GM18951 (cell line): ENCODE measurements around the gene SLC15A1.
"Not testable (repeated sequence)": the region's sequence is repeated elsewhere in the genome, so short reads cannot be mapped to it uniquely, and the experiment has no call there.

Experiments
- POLR2A ChIP-seq: IDR thresholded peaks from 4 replicates; pipeline ENCODE4 v1.6.1; 2011; ENCODE audit warnings: mild to moderate bottlenecking; ENCODE audit not compliant: insufficient read length, insufficient read depth; ENCODE audit errors: extremely low read depth
- in situ Hi-C: fragments of 300-500 bp; cut with MboI; formaldehyde crosslinking; loops from one replicate; pipeline ENCODE4 v1.12.0; 2022; ENCODE audit warnings: low sequenced_read_pairs, mixed read lengths, inconsistent platforms; ENCODE audit not compliant: unreplicated experiment

SLC15A1 gene

DNA sequence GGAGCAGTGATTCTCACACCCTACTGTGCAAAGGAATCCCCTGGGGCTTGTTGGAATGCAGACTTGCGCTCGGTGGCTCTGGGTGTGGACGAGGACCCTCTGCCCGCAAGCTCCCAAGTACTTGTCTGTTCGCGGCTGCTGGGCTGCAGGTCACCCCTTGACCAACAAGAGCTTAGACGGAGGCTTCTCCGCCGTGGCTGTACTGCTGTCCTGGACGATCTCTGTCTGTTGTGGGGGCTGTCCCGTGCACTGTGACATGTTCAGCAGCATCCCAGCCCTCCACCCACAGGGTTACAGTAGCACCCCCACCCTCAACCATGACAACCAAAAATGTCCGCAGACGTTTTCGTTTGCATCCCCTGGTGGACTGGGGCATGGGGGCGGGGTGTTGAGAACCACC, 22.9 kb upstream of the SLC15A1 start:
- in situ Hi-C loops, result no loop called here
- TF ChIP-seq POLR2A, result no peak

DNA sequence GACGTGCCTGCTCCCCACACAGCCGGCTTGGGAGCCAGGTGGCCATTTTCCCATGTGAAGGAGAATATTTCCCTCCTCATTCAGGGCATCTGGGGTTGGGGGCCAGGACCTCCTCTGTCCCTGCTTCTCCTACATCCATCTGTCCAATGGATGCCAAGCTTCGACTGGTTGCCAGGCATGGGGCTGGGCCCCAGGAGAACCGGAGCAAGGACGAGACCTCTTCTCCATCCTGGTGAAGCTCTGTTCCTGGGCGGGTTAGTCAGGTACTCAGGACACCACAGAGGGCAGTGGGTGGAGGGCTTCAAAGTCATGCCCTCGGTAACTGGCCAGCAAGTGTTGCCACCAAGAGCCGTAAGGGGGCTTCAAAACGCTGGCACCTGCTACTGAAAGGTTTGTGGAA, 22.3 kb upstream of the SLC15A1 start:
- no peak for TF ChIP-seq POLR2A
- in situ Hi-C loops, result no loop called here

DNA sequence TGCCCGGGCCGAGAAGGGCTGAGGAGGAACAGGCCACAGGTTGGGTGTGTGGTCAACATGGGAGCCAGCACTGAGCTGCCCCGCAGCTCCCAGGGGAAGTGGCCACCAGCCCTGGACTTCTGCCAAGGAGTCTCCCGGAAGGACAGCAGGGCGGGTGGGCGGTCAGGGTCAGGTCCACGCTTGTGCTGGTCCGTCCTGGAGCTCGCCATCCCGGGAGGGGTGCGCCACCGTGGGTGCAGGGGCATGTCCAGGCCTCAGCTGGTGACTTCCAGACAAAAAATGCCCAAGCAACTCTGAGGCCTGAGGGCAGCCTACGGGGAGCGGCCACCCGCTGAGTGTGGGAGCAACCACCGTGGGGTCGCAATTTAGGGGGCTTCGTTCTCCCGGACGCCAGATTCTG, 21.4 kb upstream of the SLC15A1 start:
- TF ChIP-seq POLR2A, result no peak
- in situ Hi-C loops, result no loop called here

DNA sequence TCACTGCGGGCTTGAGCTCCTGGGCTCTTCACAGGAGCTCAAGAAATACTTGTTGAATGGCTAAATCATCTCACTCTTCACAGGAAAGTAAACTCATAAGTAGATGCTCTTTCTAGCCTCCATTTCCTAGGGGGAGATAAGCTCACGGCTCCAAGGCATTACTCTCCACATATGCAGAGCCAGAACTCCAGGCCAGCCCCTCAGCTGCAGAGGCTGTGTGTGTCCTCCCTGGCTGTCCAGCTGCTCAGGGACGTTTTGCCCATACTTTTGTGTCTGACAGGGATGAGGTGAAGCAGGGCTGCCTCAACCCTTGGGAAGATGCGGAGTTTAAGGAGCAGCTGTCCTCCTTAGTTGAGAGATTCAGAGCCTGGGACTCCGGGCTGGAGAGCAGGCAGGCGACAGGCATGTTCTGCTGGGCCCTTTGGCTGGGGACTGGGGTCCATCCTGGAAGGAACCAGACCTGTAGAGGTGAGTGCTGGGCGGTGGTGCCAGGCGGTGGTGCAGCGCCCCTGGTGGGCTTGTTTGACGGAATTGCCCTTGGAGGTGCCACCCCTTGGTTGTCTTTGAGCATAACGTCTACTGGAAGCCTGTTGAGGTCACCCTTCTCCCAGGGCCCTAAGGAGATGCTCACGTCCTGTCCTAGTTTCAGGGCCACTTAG, 20.5 kb upstream of the SLC15A1 start:
- in situ Hi-C loops, result no loop called here
- TF ChIP-seq POLR2A, result no peak

DNA sequence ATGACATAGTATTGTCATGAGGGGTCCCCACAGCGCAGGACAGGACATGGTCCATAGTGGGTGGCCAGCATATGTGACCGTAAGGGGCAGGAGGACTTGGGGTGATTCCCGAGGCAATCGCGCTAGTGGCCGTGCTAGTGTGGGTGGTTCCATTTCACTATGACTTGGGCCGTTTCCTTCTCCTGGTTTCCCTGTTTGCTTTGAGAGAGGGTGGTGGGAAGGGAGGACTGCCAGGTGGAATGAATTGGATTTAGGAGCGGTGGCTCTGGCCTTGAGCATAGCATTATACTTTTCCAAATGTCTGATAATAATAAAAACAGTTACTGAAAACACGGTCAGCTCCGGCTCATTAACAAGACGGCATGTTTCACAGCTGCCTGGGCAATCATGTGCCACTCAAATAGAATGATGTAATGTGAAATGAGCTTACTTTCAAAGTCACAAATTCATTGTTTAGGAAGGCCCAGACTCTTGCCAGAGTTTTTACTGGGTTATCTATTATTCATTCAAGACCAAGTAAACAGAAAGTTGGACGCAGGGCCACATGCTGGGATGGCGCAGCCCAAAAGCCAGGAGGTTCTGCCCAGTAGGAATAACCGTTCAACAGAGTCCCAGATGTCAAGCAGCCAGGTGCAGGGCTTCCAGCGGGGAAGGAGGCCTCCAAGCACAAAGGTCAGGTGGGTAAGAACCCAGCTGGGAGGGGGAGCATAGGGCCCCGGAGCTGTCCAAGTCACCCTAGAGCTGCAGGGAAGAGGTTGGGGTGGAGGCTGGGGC, 19.6 kb upstream of the SLC15A1 start:
- TF ChIP-seq POLR2A, result no peak

DNA sequence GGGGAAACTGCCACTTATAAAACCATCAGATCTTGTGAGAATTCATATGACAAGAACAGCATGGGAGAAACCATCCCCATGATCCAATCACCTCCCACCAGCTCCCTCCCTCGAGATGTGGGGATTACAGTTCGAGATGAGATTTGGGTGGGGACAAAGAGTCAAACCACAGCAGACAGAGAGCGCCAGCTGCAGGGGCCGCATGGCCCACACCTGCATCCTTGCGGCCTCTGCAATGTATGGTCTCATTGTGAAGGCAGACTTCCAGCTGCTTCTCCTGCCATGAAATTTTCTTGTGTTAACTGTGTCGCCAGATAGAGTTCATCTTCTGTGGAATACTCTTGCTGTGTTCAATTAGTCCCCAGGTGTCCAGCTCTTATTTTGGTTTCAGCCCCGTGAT, 17.3 kb upstream of the SLC15A1 start:
- no peak for TF ChIP-seq POLR2A
- in situ Hi-C loops, result no loop called here

More for the DNA sequence above, 19.6 kb upstream of the SLC15A1 start:
- in situ Hi-C loops, result no loop called here

DNA sequence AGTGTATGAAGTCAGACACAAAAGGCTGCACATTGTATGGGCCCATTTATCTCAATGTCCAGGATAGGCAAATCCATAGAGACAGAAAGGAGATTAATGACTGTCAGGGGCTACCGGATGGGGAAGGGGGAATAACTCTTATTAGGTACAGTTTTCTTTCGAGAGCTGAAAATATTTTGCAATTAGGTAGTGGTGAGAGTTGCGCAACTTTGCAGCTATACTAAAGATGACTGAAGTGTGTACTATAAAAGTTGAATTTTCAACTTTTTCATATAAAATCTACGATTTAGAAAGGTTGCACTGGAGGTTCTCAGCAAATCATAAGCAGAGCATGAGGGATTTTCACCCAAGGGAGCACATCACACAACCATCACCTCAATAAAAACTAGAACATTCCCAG, 16.1 kb upstream of the SLC15A1 start:
- no peak for TF ChIP-seq POLR2A
- in situ Hi-C loops, result no loop called here

DNA sequence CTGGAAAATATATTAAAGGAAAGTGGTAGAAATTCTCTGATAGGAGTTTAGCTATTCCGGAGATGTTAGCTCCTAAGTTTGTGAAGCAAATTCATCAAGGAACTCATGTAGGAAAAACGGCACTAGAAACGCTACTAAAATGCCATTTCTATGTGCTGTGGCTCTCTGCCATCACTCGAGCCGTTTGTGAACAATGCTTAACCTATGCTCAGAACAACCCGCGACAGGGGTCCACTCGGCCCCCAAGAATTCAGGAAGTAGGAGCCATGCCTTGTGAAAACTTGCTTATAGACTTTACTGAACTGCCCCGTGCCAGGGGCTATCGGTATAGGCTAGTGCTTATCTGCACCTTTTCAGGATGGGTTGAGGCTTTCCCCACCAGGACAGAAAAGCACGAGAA, 14.2 kb upstream of the SLC15A1 start:
- in situ Hi-C loops, result no loop called here
- no peak for TF ChIP-seq POLR2A

DNA sequence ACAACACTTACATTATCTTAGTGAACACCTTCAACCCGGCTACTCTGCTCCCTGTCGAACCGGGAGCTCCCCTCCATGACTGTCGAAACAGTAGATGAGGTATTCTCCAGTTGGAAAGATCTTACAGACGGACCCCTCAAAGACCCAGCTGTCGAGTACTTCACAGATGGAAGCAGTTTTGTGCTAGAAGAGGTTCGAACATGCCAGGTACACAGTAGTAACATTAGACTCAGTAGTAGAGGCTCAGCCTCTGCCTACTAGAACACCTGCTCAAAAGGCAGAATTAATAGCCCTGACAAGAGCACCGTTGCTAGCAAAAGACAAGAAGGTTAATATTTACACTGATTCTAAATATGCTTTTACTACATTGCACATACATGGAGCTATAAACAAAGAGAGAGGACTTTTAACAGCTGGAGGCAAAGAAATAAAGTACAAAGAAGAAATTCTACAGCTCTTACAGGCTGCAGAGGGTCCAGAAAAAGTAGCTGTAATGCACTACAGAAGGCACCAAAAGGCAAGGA, 13.6 kb upstream of the SLC15A1 start:
- in situ Hi-C loops, result no loop called here
- TF ChIP-seq POLR2A, result no peak

DNA sequence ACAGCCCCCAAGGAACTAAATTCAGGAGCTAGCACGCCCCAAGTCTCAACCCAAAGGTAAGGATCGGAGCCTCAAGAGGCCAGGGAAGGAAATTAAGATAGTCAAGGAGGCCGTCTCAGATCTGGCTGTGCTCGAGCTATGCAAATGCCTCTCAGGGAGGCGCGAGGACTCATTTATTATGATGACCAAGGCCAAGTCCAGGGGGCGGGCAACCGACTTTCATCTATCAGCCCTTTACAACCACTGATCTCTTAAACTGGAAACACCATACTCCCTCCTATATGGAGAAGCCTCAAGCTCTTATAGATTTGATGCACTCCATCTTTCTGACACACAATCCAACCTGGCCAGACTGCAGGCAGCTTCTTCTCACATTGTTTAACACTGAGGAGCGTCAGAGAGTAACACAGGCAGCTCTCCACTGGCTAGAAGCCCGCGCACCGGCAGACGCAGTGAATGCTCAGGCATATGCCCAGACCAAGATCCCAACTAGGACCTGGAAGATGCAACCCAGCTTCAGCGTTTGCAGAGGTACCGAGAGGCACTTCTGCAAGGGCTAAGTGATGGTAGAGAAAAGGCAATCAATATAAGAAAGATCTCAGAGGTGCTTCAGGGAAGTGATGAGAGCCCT, 9.6 kb upstream of the SLC15A1 start:
- no peak for TF ChIP-seq POLR2A
- in situ Hi-C loops, result no loop called here

DNA sequence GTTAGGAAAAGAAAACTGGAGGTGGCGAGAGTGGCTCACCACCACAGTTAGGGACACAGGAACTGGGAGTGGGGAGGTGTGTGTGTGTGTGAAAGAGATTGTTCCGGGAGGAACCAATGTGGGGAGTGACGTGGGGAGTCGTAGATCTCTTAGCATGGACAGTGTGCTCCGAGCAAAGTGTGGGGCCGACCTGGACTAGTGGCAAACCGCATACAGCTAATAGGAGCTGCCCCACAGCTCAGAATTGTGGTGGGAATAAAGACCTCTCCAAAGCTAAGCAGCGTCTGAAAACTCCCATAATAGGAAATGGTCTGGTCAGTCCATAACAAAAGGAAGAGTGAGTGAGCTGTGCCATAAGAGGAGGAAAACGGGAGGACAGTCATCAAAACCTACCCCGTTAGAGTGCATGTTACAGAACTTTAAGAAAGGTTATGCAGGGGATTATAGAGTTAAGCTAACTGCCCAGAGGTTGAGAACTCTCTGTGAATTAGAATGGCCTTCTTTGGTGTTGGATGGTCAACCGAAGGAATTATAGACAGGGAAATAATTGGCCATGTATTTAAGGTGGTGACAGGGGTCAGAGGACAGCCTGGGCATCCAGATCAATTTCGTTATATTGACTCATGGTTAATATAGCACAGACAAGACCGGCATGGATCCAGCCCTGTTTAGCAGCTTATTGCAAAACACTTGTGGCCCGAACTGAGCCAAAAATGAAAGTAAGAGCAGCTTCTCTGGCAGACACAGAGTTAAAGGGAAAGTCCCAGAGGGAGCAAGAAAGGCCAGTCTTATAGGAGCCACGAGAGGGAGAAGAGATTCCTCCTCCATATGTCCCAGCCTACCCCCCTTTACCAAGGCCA, 8.9 kb upstream of the SLC15A1 start:
- TF ChIP-seq POLR2A, result no peak
- in situ Hi-C loops, result no loop called here

DNA sequence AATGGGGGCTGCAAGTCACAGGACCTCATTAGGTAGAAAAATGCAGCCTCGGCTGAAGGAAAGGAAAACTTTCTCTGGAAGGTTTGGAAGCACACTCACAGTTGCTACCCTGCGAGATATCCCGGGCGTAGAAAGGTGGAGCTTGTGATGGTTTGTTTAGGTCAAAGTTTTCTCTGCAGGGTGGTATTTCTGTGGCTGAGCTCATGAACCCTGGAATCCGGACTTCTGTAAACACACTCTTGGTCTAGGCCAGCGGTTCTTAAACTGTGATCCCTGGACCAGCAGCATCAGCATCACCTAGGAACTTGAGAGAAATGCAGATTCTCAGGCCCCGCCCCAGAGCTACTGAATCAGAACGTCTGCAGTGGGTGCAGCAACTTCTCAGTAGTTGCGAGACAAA, 3.3 kb upstream of the SLC15A1 start:
- in situ Hi-C loops, result no loop called here
- no peak for TF ChIP-seq POLR2A

DNA sequence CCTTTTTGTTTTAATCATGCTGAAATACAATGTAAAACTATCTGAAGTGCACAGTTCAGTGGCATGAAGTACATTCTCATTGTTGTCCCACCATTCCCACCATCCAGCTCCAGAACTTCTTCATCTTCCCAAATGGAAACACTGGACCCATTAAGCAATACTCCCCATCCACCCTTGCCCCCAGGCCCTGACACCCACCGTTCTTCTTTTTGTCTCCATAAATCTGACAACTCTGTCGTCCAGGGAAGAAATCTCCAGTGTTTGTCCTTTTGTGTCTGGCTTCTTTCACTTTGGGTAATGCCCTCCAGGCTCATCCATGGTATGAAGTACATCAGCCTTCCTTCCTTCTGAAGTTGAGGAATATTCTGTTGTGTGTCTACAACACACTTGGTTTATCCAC, 2.6 kb upstream of the SLC15A1 start:
- no peak for TF ChIP-seq POLR2A
- in situ Hi-C loops, result no loop called here

DNA sequence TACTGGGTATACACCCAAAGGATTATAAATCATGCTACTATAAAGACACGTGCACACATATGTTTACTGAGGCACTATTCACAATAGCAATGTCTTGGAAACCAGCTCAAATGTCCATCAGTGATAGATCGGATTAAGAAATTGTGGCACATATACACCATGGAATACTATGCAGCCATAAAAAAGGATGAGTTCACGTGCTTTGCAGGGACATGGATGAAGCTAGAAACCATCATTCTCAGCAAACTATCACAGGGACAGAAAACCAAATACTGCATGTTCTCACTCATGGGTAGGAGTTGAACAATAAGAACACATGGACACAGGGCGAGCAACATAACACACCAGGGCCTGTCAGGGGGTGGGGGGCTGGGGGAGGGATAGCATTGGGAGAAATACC, 2.0 kb upstream of the SLC15A1 start:
- in situ Hi-C loops, result not testable (repeated sequence)
